HG03565 (cell line): Measurements from ENCODE around the gene OR51B5.
"Not testable (repeated sequence)": the region's sequence is repeated elsewhere in the genome, so short reads cannot be mapped to it uniquely, and the experiment has no call there.

ENCODE experiments used
- ATAC-seq: cut with Tn5 transposase; IDR thresholded peaks from one replicate; pipeline ENCODE4 v1.9.1; 2021; ENCODE audit warnings: mild to moderate bottlenecking, moderate library complexity; ENCODE audit not compliant: unreplicated experiment

The OR51B5 gene

GRCh38 chr11:5336331-5336730 is 7.0 kb downstream of the OR51B5 start:
- ATAC-seq: no peak

DNA sequence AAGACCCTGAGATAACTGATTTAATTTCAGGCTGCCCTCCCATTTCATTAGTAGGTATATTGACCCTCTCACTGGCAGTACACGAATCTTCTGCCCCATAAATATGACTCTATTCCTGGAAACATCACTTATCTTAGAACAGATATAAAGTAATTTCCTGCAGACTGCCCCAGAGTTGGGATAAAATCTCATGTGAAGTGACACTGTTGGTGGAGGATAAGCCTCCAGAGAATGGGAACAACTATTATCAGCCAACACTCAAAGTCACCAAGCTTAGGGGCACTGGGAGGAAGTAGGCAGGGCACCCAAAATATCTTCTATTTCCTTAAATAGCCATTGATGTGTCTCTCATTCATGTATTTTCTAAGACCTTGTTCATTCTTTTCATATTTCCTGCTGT is 8.2 kb downstream of the OR51B5 start:
- no peak for ATAC-seq

DNA sequence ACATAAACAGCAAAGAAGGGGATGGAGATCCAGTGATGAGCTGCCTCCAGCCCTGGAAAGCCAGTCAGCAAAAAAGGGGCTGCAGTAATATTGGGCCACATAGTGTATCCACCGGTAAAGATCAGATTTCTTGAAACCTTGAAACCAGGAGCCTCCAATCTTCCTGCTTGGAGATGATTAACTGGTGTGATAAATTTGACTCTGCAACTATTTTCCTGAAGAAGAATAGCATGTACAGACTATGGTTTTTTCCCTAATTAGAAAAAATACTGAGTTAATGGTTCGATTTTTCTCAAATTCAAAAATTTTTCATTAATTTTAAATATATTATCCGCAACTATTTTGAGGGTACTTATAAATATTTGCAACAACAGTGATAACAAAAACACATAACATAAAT is 19.1 kb downstream of the OR51B5 start, which contains the start of gene OR51B2:
Gene OR51B2, minus strand, starts transcription at position 101 of the 400 bp plus-strand sequence. Its CDS starts 0 bp downstream, at position 101.
- no peak for ATAC-seq

GRCh38 chr11:5317292-5317691 is 26.0 kb downstream of the OR51B5 start:
- ATAC-seq: no peak

GRCh38 chr11:5313326-5314023 is 29.8 kb downstream of the OR51B5 start:
- not testable (repeated sequence) for ATAC-seq

GRCh38 chr11:5310423-5310822 is 32.9 kb downstream of the OR51B5 start:
- ATAC-seq: no peak

- no peak for ATAC-seq
Measured at GRCh38 chr11:5307256-5308019, 35.9 kb downstream of the OR51B5 start.

DNA sequence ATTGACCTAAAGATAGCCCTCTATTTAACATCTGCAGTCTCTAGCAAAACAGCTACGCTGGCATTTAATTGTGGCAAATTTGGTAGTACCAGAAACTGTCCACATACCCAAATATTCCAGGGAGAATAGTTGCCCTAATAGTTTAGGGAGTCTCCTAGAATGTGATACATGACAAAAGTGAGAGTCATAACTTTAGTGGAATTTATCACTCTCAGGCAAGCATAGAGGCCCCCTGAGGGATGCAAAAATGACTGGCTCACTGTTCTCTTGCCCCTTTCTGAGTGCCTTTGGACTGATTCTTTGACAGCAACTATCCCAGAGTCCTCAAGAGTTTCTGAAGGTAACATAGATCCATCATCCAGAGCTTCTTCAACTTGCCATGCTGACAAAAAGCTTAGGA is 39.3 kb downstream of the OR51B5 start:
- ATAC-seq: no peak

DNA sequence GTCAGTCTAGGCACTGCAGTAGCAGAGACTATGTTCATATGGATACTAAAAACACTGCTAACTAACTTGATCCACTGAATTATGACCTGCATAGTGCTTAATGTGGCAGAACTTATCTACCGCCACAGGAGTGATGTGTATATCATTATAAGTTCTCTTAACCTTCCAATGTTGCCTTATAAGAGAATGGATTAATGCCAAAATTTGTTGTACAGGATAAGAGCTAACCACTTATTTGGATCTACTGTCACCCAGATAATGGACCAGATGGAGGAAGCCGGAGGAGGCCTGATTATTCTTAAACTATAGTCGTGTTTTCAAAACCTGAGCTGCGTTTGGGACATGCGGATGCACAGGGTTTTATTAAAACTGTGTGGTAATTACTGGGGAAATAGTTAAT is 39.7 kb downstream of the OR51B5 start:
- no peak for ATAC-seq

DNA sequence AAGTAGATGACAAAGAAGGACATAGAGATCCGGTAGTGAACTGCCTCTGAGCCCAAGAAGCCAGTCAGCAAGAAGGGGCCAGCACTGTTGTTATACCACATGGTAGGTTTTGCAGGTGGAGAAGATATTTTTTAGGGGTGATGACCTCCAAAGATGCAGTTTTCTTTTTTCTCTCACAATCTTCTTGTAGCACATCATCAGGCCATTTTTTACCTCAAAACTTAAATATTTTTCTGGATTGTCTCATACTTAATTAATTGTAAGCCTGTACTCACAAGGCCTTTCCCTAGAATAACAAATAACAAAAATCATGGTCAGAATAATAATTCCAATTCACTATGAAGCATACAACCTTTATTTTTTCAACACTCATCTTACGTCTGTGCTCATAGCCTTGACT is 41.5 kb downstream of the OR51B5 start, which contains the start of gene OR51B4:
Gene OR51B4, minus strand, starts transcription at position 101 of the 400 bp plus-strand sequence. Its CDS starts 0 bp downstream, at position 101.
- no peak for ATAC-seq

- ATAC-seq: no peak
Measured at GRCh38 chr11:5300251-5300650, 43.1 kb downstream of the OR51B5 start.

GRCh38 chr11:5298451-5298850 is 44.9 kb downstream of the OR51B5 start:
- ATAC-seq: no peak

GRCh38 chr11:5297721-5298323 is 45.5 kb downstream of the OR51B5 start:
- ATAC-seq: no peak

DNA sequence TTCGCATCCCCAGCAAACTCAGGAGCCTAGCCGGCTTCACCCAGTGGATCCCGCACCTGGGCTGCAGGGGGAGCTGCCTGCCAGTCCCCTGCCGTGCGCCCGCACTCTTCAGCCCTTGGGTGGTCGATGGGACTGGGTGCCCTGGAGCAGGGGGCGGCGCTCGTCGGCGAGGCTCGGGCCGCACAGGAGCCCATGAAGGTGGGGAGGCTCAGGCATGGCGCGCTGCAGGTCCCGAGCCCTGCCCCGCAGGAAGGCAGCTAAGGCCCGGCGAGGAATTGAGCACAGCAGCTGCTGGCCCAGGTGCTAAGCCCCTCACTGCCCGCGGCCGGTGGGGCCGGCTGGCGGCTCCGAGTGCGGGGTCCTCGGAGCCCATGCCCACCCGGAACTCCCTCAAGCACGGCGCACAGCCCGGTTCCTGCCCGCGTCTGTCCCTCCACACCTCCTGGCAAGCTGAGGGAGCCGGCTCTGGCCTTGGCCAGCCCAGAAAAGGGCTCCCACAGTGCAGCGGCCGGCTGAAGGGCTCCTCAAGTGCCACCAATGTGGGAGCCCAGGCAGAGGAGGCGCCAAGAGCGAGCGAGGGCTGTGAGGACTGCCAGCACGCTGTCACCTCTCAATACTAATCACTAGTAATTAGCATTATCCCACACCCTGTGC is 48.9 kb downstream of the OR51B5 start:
- ATAC-seq: not testable (repeated sequence)

DNA sequence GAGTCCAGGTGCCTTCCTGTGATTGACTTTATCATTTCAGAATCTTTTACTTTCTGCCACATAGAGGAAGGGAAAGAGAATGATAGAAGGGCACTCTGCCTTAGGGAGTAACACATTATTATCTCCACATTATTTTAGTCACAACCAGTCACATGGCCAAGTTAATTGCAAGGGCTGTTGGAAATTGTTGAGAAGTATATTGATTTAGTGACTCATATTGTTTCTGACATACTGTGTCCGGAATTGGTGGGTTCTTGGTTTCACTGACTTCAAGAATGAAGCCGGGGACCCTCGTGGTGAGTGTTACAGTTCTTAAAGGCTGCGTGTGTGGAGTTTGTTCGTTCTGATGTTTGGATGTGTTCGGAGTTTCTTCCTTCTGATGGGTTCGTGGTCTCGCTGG is 50.3 kb downstream of the OR51B5 start:
- ATAC-seq: no peak
